ENCODE results near the gene PITX1.

PITX1 gene

GRCh38 chr5:135066781-135067180, 32.8 kb upstream of the PITX1 start:
- TF ChIP-seq GATA3 (IDR thresholded peaks at IDR 0.05; ENCODE audit: low read depth, low read length) (no peak), GATA2 (IDR thresholded peaks at IDR 0.05; ENCODE audit: low read depth, low read length) (no peak)

- no peak for TF ChIP-seq GATA3 (IDR thresholded peaks at IDR 0.05; ENCODE audit: low read depth, low read length)
These were observed 31.6 kb upstream of the PITX1 start for GRCh38 chr5:135065306-135066265.

GRCh38 chr5:135064235-135064570, 30.2 kb upstream of the PITX1 start:
- TF ChIP-seq GATA3 (IDR thresholded peaks at IDR 0.05; ENCODE audit: low read depth, low read length), result no peak

- TF ChIP-seq GATA2 (IDR thresholded peaks at IDR 0.05; ENCODE audit: low read depth, low read length) (no peak), GATA3 (IDR thresholded peaks at IDR 0.05; ENCODE audit: low read depth, low read length) (no peak)
These were observed 29.6 kb upstream of the PITX1 start for GRCh38 chr5:135063511-135064234.

GRCh38 chr5:135063056-135063445, 29.0 kb upstream of the PITX1 start:
- TF ChIP-seq GATA2 (IDR thresholded peaks at IDR 0.05; ENCODE audit: low read depth, low read length) (no peak), GATA3 (IDR thresholded peaks at IDR 0.05; ENCODE audit: low read depth, low read length) (no peak)

- TF ChIP-seq GATA3 (IDR thresholded peaks at IDR 0.05; ENCODE audit: low read depth, low read length) (no peak), GATA2 (IDR thresholded peaks at IDR 0.05; ENCODE audit: low read depth, low read length) (no peak)
These were observed 28.4 kb upstream of the PITX1 start for GRCh38 chr5:135062216-135063055.

- TF ChIP-seq GATA2 (IDR thresholded peaks at IDR 0.05; ENCODE audit: low read depth, low read length), result no peak
- TF ChIP-seq GATA3 (IDR thresholded peaks at IDR 0.05; ENCODE audit: low read depth, low read length), result no peak
These were observed 27.0 kb upstream of the PITX1 start for GRCh38 chr5:135061001-135061400.

GRCh38 chr5:135060021-135060420, 26.0 kb upstream of the PITX1 start:
- TF ChIP-seq GATA3 (IDR thresholded peaks at IDR 0.05; ENCODE audit: low read depth, low read length) (no peak), GATA2 (IDR thresholded peaks at IDR 0.05; ENCODE audit: low read depth, low read length) (no peak)

GRCh38 chr5:135059000-135059923, 25.2 kb upstream of the PITX1 start:
- TF ChIP-seq GATA2 (IDR thresholded peaks at IDR 0.05; ENCODE audit: low read depth, low read length) (no peak), GATA3 (IDR thresholded peaks at IDR 0.05; ENCODE audit: low read depth, low read length) (no peak)

- no peak for TF ChIP-seq GATA3 (IDR thresholded peaks at IDR 0.05; ENCODE audit: low read depth, low read length)
- TF ChIP-seq GATA2 (IDR thresholded peaks at IDR 0.05; ENCODE audit: low read depth, low read length), result no peak
These were observed 24.3 kb upstream of the PITX1 start for GRCh38 chr5:135058331-135058732.

- TF ChIP-seq GATA2 (IDR thresholded peaks at IDR 0.05; ENCODE audit: low read depth, low read length), result no peak
- TF ChIP-seq GATA3 (IDR thresholded peaks at IDR 0.05; ENCODE audit: low read depth, low read length), result no peak
These were observed 23.2 kb upstream of the PITX1 start for GRCh38 chr5:135057233-135057632.

GRCh38 chr5:135056316-135057030, 22.4 kb upstream of the PITX1 start:
- TF ChIP-seq GATA2 (IDR thresholded peaks at IDR 0.05; ENCODE audit: low read depth, low read length) (no peak), GATA3 (IDR thresholded peaks at IDR 0.05; ENCODE audit: low read depth, low read length) (no peak)

- TF ChIP-seq GATA2 (IDR thresholded peaks at IDR 0.05; ENCODE audit: low read depth, low read length) (no peak), GATA3 (IDR thresholded peaks at IDR 0.05; ENCODE audit: low read depth, low read length) (no peak)
These were observed 21.4 kb upstream of the PITX1 start for GRCh38 chr5:135055396-135055795.

All from SH-SY5Y (cell line).